Left lobe of liver (tissue), 2 donors: ENCODE results near the gene QSOX2. TPM values are rescaled to one million over a fixed set of nuclear protein-coding genes. Genes with fewer than 3 reads are reported as not detected.

ENCODE experiments used
- ATAC-seq: fragments of 200-7000 bp; cut with Tn5 transposase; one replicate; pipeline ENCODE4 v1.9.1; 2020; ENCODE audit warnings: mild to moderate bottlenecking, moderate library complexity
- DNase-seq: peaks from one replicate; pipeline ENCODE4 v3.0.0-alpha.2; 2020; ENCODE audit warnings: low spot score
- total RNA-seq: library from RNA; stranded (reverse); gene quantifications from one replicate; pipeline ENCODE4 v1.2.1, GENCODE V29; 2021
- donor health status: DM: no; HTN: no; CAD: no; lungs with moderate emphysema.
- donor health status: DM: no; HTN: yes; CAD: no.

The QSOX2 gene
- total RNA-seq, 1 donor from 2014 or later = 4.7 TPM

DNA sequence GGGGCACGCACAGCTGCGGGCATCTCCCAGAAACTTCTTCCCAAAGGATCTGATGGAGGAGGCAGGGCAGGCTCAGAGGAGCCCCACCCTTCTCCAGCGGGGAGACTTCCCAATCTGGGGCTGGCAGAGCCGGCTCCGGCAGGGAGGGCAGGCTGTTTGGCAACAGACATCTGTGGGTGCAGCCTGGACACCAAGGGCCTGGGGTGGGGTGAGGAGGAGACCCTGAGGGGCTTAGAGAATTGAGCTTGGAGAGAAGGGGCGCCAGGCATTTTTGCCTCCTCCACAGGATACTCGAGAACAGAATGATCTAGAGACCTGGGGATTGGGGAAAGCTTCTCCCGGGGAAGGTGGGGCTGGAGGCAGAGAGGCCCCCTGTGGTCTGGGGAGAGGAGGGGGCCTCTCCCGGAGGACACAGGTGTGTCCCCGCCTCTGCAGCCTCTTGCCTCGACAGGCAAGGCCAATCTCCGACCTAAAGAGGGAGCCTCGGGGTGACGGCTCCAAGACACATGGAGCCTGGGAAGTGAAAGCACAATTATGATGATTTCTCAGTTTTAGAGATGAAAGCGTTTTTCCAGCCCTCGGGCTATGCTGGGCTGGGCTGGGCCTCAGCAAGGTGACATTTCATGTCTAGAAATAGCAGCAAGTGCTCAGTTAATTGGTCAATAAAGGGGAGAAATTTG lies 49.1 kb downstream of the QSOX2 start:
- ATAC-seq = no peak
- DNase-seq = no peak

GRCh38 chr9:136194540-136194939 lies 51.1 kb downstream of the QSOX2 start:
- no peak for DNase-seq
- no peak for ATAC-seq

GRCh38 chr9:136193891-136194279 lies 51.7 kb downstream of the QSOX2 start:
- no peak for ATAC-seq
- DNase-seq = no peak

GRCh38 chr9:136193127-136193890 lies 52.3 kb downstream of the QSOX2 start:
- DNase-seq (no peak), ATAC-seq (no peak)

- ATAC-seq (no peak), DNase-seq (no peak)
These were observed 53.1 kb downstream of the QSOX2 start for GRCh38 chr9:136192289-136193126.

DNA sequence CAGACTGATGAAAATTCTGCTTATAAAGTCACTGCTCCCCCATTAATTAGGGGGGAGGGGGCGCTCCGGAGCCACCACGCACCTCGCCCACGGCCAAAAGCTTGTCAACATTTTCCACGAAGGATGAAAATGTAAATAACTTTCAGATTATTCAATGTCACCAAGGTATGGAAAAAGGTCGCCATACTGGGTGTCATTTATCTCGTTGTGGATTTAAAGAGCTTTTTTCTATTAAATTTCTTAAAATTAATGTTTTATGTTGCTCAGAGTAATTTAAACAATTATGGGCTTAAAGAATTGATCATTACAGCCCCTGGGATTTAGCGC lies 53.7 kb downstream of the QSOX2 start:
- DNase-seq = no peak

GRCh38 chr9:136191099-136191959 lies 54.3 kb downstream of the QSOX2 start:
- ATAC-seq (no peak), DNase-seq (no peak)

More for the DNA sequence above, 53.7 kb downstream of the QSOX2 start:
- ATAC-seq = no peak

GRCh38 chr9:136190656-136191055 lies 55.0 kb downstream of the QSOX2 start:
- no peak for ATAC-seq
- DNase-seq = no peak

GRCh38 chr9:136190237-136190601 lies 55.4 kb downstream of the QSOX2 start:
- DNase-seq = no peak
- ATAC-seq = no peak

- DNase-seq = no peak
- no peak for ATAC-seq
These were observed 56.0 kb downstream of the QSOX2 start for GRCh38 chr9:136189394-136190236.

GRCh38 chr9:136187683-136188586 lies 57.7 kb downstream of the QSOX2 start:
- no peak for DNase-seq
- ATAC-seq = no peak

- DNase-seq (no peak), ATAC-seq (no peak)
These were observed 58.4 kb downstream of the QSOX2 start for GRCh38 chr9:136187197-136187596.

DNA sequence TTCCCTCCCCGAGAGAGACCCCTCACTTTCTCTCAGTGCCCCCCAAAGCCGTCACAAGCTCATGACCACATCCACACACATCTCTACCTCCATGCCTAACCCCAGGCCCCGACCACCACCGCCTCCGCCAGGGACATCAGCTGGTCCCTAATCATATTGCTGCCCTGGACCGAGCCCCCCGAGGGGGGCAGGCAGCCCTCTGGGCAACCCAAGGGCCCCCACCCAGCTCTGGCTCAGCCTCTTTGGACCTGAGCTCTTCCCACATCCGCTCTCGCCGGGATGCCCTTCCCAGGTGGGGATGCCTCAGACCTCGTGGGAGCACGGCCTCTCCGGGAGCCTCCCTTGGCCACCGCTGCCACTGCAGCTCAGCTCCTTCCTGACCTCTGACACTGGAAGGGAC lies 59.2 kb downstream of the QSOX2 start:
- DNase-seq (no peak), ATAC-seq (no peak)

DNA sequence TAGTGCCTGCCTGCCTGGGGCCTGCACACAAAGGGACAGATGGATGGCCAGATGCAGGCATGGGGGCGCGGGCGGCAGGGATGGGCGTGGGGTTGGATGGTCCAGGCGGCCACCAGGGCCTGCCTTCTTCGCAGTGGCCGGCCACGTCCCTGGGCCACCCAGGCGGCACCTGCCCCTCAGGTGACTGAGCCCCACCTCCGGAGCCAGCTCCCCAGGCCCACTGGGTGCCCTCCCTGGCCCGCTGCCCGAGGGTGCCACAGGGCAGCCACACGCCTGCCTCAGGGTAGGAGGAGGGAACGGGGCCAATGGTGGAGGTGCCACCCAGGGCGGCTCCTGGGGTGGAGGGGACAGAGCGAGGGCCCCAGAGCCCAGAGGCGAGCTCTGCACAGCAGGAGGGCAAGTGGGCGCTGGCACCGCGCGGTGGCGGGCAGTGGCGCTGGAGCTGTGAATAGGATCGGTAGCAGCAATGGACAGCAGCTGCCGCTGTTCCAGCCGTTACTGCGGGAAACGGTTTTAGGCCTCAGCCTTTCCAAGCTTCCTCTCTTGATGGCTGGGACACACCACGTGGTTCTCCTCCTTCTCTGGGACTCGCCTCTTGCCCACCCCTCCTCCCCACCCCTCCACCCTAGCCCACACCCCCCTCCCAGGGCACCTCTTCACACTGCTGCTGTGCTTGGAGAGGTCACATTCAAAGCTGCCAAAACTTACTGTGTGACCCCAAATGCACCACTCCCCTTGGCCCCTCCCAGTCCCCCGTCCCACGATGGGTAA lies 59.8 kb downstream of the QSOX2 start:
- ATAC-seq (no peak), DNase-seq (no peak)

DNA sequence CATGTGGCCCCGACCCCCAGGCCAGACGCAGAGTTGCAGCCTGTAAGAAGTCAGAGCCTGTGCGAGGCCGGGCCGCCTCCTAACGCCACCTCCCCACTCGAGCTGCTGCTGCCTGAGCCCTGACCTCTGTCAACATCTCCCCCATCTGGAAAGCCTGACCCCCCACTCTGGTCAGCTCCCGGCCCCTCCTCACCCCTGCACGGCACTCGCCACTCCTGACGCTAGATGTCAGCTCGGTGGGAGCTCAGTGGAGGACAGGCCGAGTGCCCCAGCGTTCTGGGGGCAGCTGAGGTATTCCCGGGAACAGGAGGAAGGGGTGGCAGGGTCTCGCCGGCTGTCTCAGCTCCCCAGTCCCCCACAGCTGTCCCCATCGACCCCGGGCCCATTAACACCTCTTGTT lies 60.5 kb downstream of the QSOX2 start:
- ATAC-seq = no peak
- no peak for DNase-seq

GRCh38 chr9:136182850-136183422 lies 62.7 kb downstream of the QSOX2 start:
- DNase-seq (no peak), ATAC-seq (no peak)

- ATAC-seq = no peak
- DNase-seq = no peak
These were observed 63.2 kb downstream of the QSOX2 start for GRCh38 chr9:136182420-136182787.
